Measurements from ENCODE around the gene CA11.
"Not testable (repeated sequence)": the region's sequence is repeated elsewhere in the genome, so short reads cannot be mapped to it uniquely, and the experiment has no call there.

The CA11 gene

GRCh38 chr19:48634424-48635262 lies 11.3 kb downstream of the CA11 start:
- Mint-ChIP-seq H3K27me3 (no peaks in the 10 kb centered on the region), H3K36me3 (ENCODE audit: insufficient read depth) (peaks cover 60% of the 10 kb centered on the region), H3K9me3 (peaks cover 0 to 2% of the 10 kb centered on the region in 2 donors), H3K27ac (peak overlapping the region; percentile 90 to 94), H3K4me1 (ENCODE audit: low read depth in 2 of 2) (peaks cover 35 to 36% of the 10 kb centered on the region in 2 donors), H3K4me3 (peak overlapping the region; percentile 90 to 98)
- DNase-seq (peak; percentile 81 to 82 (median 82)), ATAC-seq (replicated peaks) (peak; percentile 8)

- H3K36me3 Mint-ChIP-seq (ENCODE audit: insufficient read depth) = peaks cover 65% of the 10 kb centered on the region
- ATAC-seq (replicated peaks) = no peak
- peaks cover 0 to 2% of the 10 kb centered on the region in 2 donors for H3K9me3 Mint-ChIP-seq
- peak overlapping the region; percentile 90 to 94 for H3K27ac Mint-ChIP-seq
- DNase-seq = no peak
- H3K4me1 Mint-ChIP-seq (ENCODE audit: low read depth in 2 of 2) = peaks cover 32 to 33% of the 10 kb centered on the region in 2 donors
- H3K27me3 Mint-ChIP-seq = no peaks in the 10 kb centered on the region
- H3K4me3 Mint-ChIP-seq = peak overlapping the region; percentile 90 to 98
Observed at GRCh38 chr19:48634036-48634342, 12.0 kb downstream of the CA11 start.

GRCh38 chr19:48633148-48634035 lies 12.6 kb downstream of the CA11 start:
- peaks cover 27 to 31% of the 10 kb centered on the region in 2 donors for H3K4me1 Mint-ChIP-seq (ENCODE audit: low read depth in 2 of 2)
- no peaks in the 10 kb centered on the region for H3K9me3 Mint-ChIP-seq
- H3K36me3 Mint-ChIP-seq (ENCODE audit: insufficient read depth) = peaks cover 68% of the 10 kb centered on the region
- ATAC-seq (replicated peaks) (no peak), DNase-seq (no peak)
- H3K4me3 Mint-ChIP-seq = peak overlapping the region; percentile 90 to 98
- H3K27me3 Mint-ChIP-seq = no peaks in the 10 kb centered on the region
- H3K27ac Mint-ChIP-seq = peak overlapping the region; percentile 90 to 94

GRCh38 chr19:48632692-48633147 lies 13.3 kb downstream of the CA11 start:
- DNase-seq (no peak), ATAC-seq (replicated peaks) (no peak)
- Mint-ChIP-seq H3K36me3 (ENCODE audit: insufficient read depth) (peaks cover 64% of the 10 kb centered on the region), H3K4me3 (no peak overlapping the region), H3K9me3 (no peaks in the 10 kb centered on the region), H3K27ac (peak overlapping the region in 1 of 2 donors; percentile 94), H3K27me3 (no peaks in the 10 kb centered on the region), H3K4me1 (ENCODE audit: low read depth in 2 of 2) (peaks cover 21 to 29% of the 10 kb centered on the region in 2 donors)

GRCh38 chr19:48632286-48632685 lies 13.7 kb downstream of the CA11 start:
- H3K9me3 Mint-ChIP-seq; ATAC-seq (replicated peaks); H3K4me3 Mint-ChIP-seq; H3K27me3 Mint-ChIP-seq; DNase-seq: not testable (repeated sequence)
- Mint-ChIP-seq H3K4me1 (ENCODE audit: low read depth in 2 of 2) (peaks cover 19 to 31% of the 10 kb centered on the region in 2 donors), H3K36me3 (ENCODE audit: insufficient read depth) (peaks cover 60% of the 10 kb centered on the region), H3K27ac (peak overlapping the region in 1 of 2 donors; percentile 94)

- H3K9me3 Mint-ChIP-seq = no peaks in the 10 kb centered on the region
- H3K4me3 Mint-ChIP-seq = no peak overlapping the region
- H3K36me3 Mint-ChIP-seq (ENCODE audit: insufficient read depth) = peaks cover 63% of the 10 kb centered on the region
- H3K4me1 Mint-ChIP-seq (ENCODE audit: low read depth in 2 of 2) = peaks cover 24 to 36% of the 10 kb centered on the region in 2 donors
- ATAC-seq (replicated peaks) (no peak), DNase-seq (no peak)
- H3K27ac Mint-ChIP-seq = no peak overlapping the region
- H3K27me3 Mint-ChIP-seq = no peaks in the 10 kb centered on the region
Observed at GRCh38 chr19:48631225-48631624, 14.8 kb downstream of the CA11 start.

GRCh38 chr19:48630296-48631063 lies 15.5 kb downstream of the CA11 start:
- ATAC-seq (replicated peaks) (no peak), DNase-seq (no peak)
- H3K27me3 Mint-ChIP-seq = no peaks in the 10 kb centered on the region
- H3K9me3 Mint-ChIP-seq = no peaks in the 10 kb centered on the region
- peaks cover 21 to 33% of the 10 kb centered on the region in 2 donors for H3K4me1 Mint-ChIP-seq (ENCODE audit: low read depth in 2 of 2)
- H3K27ac Mint-ChIP-seq = peak overlapping the region in 1 of 2 donors; percentile 38
- no peak overlapping the region for H3K4me3 Mint-ChIP-seq
- H3K36me3 Mint-ChIP-seq (ENCODE audit: insufficient read depth) = peaks cover 59% of the 10 kb centered on the region

- Mint-ChIP-seq H3K4me3 (no peak overlapping the region), H3K27ac (peak overlapping the region in 1 of 2 donors; percentile 38), H3K9me3 (no peaks in the 10 kb centered on the region), H3K27me3 (no peaks in the 10 kb centered on the region), H3K4me1 (ENCODE audit: low read depth in 2 of 2) (peaks cover 20 to 32% of the 10 kb centered on the region in 2 donors), H3K36me3 (ENCODE audit: insufficient read depth) (peaks cover 52% of the 10 kb centered on the region)
- ATAC-seq (replicated peaks) = no peak
- no peak for DNase-seq
Observed at GRCh38 chr19:48629599-48630295, 16.2 kb downstream of the CA11 start.

GRCh38 chr19:48629297-48629598 lies 16.7 kb downstream of the CA11 start:
- Mint-ChIP-seq H3K36me3 (ENCODE audit: insufficient read depth) (peaks cover 51% of the 10 kb centered on the region), H3K27me3 (no peaks in the 10 kb centered on the region), H3K4me3 (no peak overlapping the region), H3K27ac (peak overlapping the region in 1 of 2 donors; percentile 38), H3K9me3 (no peaks in the 10 kb centered on the region), H3K4me1 (ENCODE audit: low read depth in 2 of 2) (peaks cover 20 to 31% of the 10 kb centered on the region in 2 donors)
- no peak for DNase-seq
- ATAC-seq (replicated peaks) = no peak

GRCh38 chr19:48628486-48629296 lies 17.3 kb downstream of the CA11 start:
- Mint-ChIP-seq H3K36me3 (ENCODE audit: insufficient read depth) (peaks cover 57% of the 10 kb centered on the region), H3K27ac (peak overlapping the region in 1 of 2 donors; percentile 32), H3K9me3 (no peaks in the 10 kb centered on the region), H3K4me1 (ENCODE audit: low read depth in 2 of 2) (peaks cover 22 to 33% of the 10 kb centered on the region in 2 donors), H3K27me3 (no peaks in the 10 kb centered on the region), H3K4me3 (no peak overlapping the region)
- ATAC-seq (replicated peaks) (no peak), DNase-seq (no peak)

- Mint-ChIP-seq H3K4me1 (ENCODE audit: low read depth in 2 of 2) (peaks cover 27 to 36% of the 10 kb centered on the region in 2 donors), H3K27me3 (no peaks in the 10 kb centered on the region), H3K9me3 (no peaks in the 10 kb centered on the region), H3K36me3 (ENCODE audit: insufficient read depth) (peaks cover 51% of the 10 kb centered on the region), H3K27ac (peak overlapping the region in 1 of 2 donors; percentile 80), H3K4me3 (no peak overlapping the region)
- DNase-seq = no peak
- ATAC-seq (replicated peaks) = no peak
Observed at GRCh38 chr19:48627865-48628314, 18.1 kb downstream of the CA11 start.

Measured in effector memory CD8-positive, alpha-beta T cell (primary cell).